Measurements from ENCODE around the gene PDE11A.

Gene PDE11A

GRCh38 chr2:177721087-177721486, 351.5 kb downstream of the PDE11A start:
- no peak for DNase-seq

GRCh38 chr2:177717831-177718618, 354.6 kb downstream of the PDE11A start:
- no peak for DNase-seq

- DNase-seq, result no peak
These were observed 356.1 kb downstream of the PDE11A start for GRCh38 chr2:177716484-177716883.

- no peak for DNase-seq
These were observed 356.8 kb downstream of the PDE11A start for GRCh38 chr2:177715771-177716170.

- DNase-seq, result no peak
These were observed 357.9 kb downstream of the PDE11A start for GRCh38 chr2:177714704-177715103.

GRCh38 chr2:177712462-177712861, 360.1 kb downstream of the PDE11A start:
- DNase-seq, result no peak

GRCh38 chr2:177711483-177712265, 360.9 kb downstream of the PDE11A start:
- DNase-seq, result no peak

GRCh38 chr2:177710889-177711288, 361.7 kb downstream of the PDE11A start:
- DNase-seq, result no peak

GRCh38 chr2:177709986-177710401, 362.6 kb downstream of the PDE11A start:
- DNase-seq, result no peak

GRCh38 chr2:177708660-177709444, 363.7 kb downstream of the PDE11A start:
- no peak for DNase-seq

GRCh38 chr2:177708106-177708505, 364.5 kb downstream of the PDE11A start:
- DNase-seq, result no peak

GRCh38 chr2:177705511-177706173, 366.9 kb downstream of the PDE11A start:
- DNase-seq, result no peak

GRCh38 chr2:177703159-177703558, 369.4 kb downstream of the PDE11A start:
- DNase-seq, result no peak

- no peak for DNase-seq
These were observed 374.3 kb downstream of the PDE11A start for GRCh38 chr2:177698281-177698680.

- DNase-seq, result no peak
These were observed 378.2 kb downstream of the PDE11A start for GRCh38 chr2:177694348-177694747.

GRCh38 chr2:177693658-177694339, 378.8 kb downstream of the PDE11A start:
- DNase-seq, result no peak

- DNase-seq, result no peak
These were observed 379.8 kb downstream of the PDE11A start for GRCh38 chr2:177692783-177693269.

- no peak for DNase-seq
These were observed 380.4 kb downstream of the PDE11A start for GRCh38 chr2:177692042-177692782.

- DNase-seq, result no peak
These were observed 381.4 kb downstream of the PDE11A start for GRCh38 chr2:177691177-177691576.

GRCh38 chr2:177689623-177690022, 383.0 kb downstream of the PDE11A start:
- peak in 1 of 6 experiments; percentile 0 for DNase-seq

- no peak for DNase-seq
These were observed 383.7 kb downstream of the PDE11A start for GRCh38 chr2:177688844-177689243.
